Activated CD8-positive, alpha-beta memory T cell treated with anti-CD3 and anti-CD28 coated beads, Interleukin-2, amount 10 ng/mL, durations not matched to agents 7 days and 5 days (primary cell): ENCODE data around the gene ELOA2. TPM values are rescaled to one million over a fixed set of nuclear protein-coding genes. Genes with fewer than 3 reads are reported as not detected.
"Not testable (repeated sequence)": the region's sequence is repeated elsewhere in the genome, so short reads cannot be mapped to it uniquely, and the experiment has no call there.

Experiments used
- ATAC-seq: fragments of 150-1000 bp; cut with Tn5 transposase; one replicate; pipeline ENCODE4 v1.10.0; 2021; ENCODE audit warnings: moderate library complexity
- CTCF ChIA-PET: fragments of 350-600 bp; sonication (Branson Sonifier 250); formaldehyde crosslinking; loops from one replicate; lab custom pipeline; 2021; ENCODE audit warnings: antibody characterized with exemption; lab: Charles Lee
- DNase-seq: peaks from one replicate; pipeline ENCODE4 v3.0.0-alpha.2; 2020
- H3K27ac Mint-ChIP-seq: one replicate; pipeline ENCODE4 v1.8.0; 2021; ENCODE audit warnings: mild to moderate bottlenecking, mixed read lengths
- H3K27me3 Mint-ChIP-seq: one replicate; pipeline ENCODE4 v1.8.0; 2021; ENCODE audit warnings: mixed read lengths
- H3K36me3 Mint-ChIP-seq: one replicate; pipeline ENCODE4 v1.8.0; 2021; ENCODE audit warnings: mild to moderate bottlenecking, mixed read lengths
- H3K4me1 Mint-ChIP-seq: one replicate; pipeline ENCODE4 v1.8.0; 2021; ENCODE audit warnings: mixed read lengths
- H3K4me3 Mint-ChIP-seq: one replicate; pipeline ENCODE4 v1.8.0; 2021; ENCODE audit warnings: mild to moderate bottlenecking, moderate library complexity, mixed read lengths
- H3K9me3 Mint-ChIP-seq: one replicate; pipeline ENCODE4 v1.8.0; 2022; ENCODE audit warnings: low read depth, mixed read lengths
- total RNA-seq, 2 experiments: library from RNA; stranded (reverse); gene quantifications; one replicate each; pipeline ENCODE4 v1.2.3, GENCODE V29; 2021

Gene ELOA2
- total RNA-seq, 2 experiments from 2014 or later, result not detected

- H3K4me3 Mint-ChIP-seq, CTCF ChIA-PET, H3K27ac Mint-ChIP-seq, H3K36me3 Mint-ChIP-seq, ATAC-seq, DNase-seq, H3K9me3 Mint-ChIP-seq, H3K4me1 Mint-ChIP-seq: not testable (repeated sequence)
- peaks cover 20% of the 10 kb centered on the region for H3K27me3 Mint-ChIP-seq
These were observed 830 bp downstream of the ELOA2 start for GRCh38 chr18:47034591-47034990.

- H3K27me3 Mint-ChIP-seq, result peaks cover 8% of the 10 kb centered on the region
- no peak overlapping the region for H3K27ac Mint-ChIP-seq
- no peak for ATAC-seq
- no peaks in the 10 kb centered on the region for H3K4me1 Mint-ChIP-seq
- DNase-seq, result no peak
- H3K36me3 Mint-ChIP-seq, result no peaks in the 10 kb centered on the region
- no peaks in the 10 kb centered on the region for H3K9me3 Mint-ChIP-seq
- H3K4me3 Mint-ChIP-seq, result no peak overlapping the region
- CTCF ChIA-PET, result no interaction called here
These were observed 2.5 kb downstream of the ELOA2 start for GRCh38 chr18:47032945-47033344.

GRCh38 chr18:47030887-47031286 is 4.5 kb downstream of the ELOA2 start:
- H3K9me3 Mint-ChIP-seq, H3K4me3 Mint-ChIP-seq, DNase-seq, H3K36me3 Mint-ChIP-seq, CTCF ChIA-PET, H3K27me3 Mint-ChIP-seq, H3K27ac Mint-ChIP-seq, ATAC-seq, H3K4me1 Mint-ChIP-seq: not testable (repeated sequence)

- H3K4me3 Mint-ChIP-seq, H3K27me3 Mint-ChIP-seq, H3K4me1 Mint-ChIP-seq, CTCF ChIA-PET, H3K27ac Mint-ChIP-seq, DNase-seq, H3K36me3 Mint-ChIP-seq, ATAC-seq, H3K9me3 Mint-ChIP-seq: not testable (repeated sequence)
These were observed 5.6 kb downstream of the ELOA2 start for GRCh38 chr18:47029684-47030353.

GRCh38 chr18:47028738-47029137 is 6.7 kb downstream of the ELOA2 start:
- H3K27me3 Mint-ChIP-seq, ATAC-seq, DNase-seq, H3K9me3 Mint-ChIP-seq, H3K4me1 Mint-ChIP-seq, H3K27ac Mint-ChIP-seq, H3K36me3 Mint-ChIP-seq, CTCF ChIA-PET, H3K4me3 Mint-ChIP-seq: not testable (repeated sequence)

- H3K9me3 Mint-ChIP-seq, ATAC-seq, H3K4me1 Mint-ChIP-seq, H3K4me3 Mint-ChIP-seq, DNase-seq, CTCF ChIA-PET, H3K27ac Mint-ChIP-seq, H3K36me3 Mint-ChIP-seq, H3K27me3 Mint-ChIP-seq: not testable (repeated sequence)
These were observed 9.8 kb downstream of the ELOA2 start for GRCh38 chr18:47025557-47026174.

- CTCF ChIA-PET, H3K4me3 Mint-ChIP-seq, DNase-seq, H3K4me1 Mint-ChIP-seq, H3K27ac Mint-ChIP-seq, H3K36me3 Mint-ChIP-seq, H3K9me3 Mint-ChIP-seq, ATAC-seq, H3K27me3 Mint-ChIP-seq: not testable (repeated sequence)
These were observed 11.5 kb downstream of the ELOA2 start for GRCh38 chr18:47023769-47024465.

- CTCF ChIA-PET, H3K4me3 Mint-ChIP-seq, H3K36me3 Mint-ChIP-seq, H3K27me3 Mint-ChIP-seq, H3K4me1 Mint-ChIP-seq, ATAC-seq, H3K27ac Mint-ChIP-seq, H3K9me3 Mint-ChIP-seq, DNase-seq: not testable (repeated sequence)
These were observed 12.6 kb downstream of the ELOA2 start for GRCh38 chr18:47022821-47023220.

- H3K27me3 Mint-ChIP-seq, CTCF ChIA-PET, H3K9me3 Mint-ChIP-seq, ATAC-seq, H3K27ac Mint-ChIP-seq, H3K4me3 Mint-ChIP-seq, DNase-seq, H3K4me1 Mint-ChIP-seq, H3K36me3 Mint-ChIP-seq: not testable (repeated sequence)
These were observed 14.7 kb downstream of the ELOA2 start for GRCh38 chr18:47020757-47021156.

- CTCF ChIA-PET, H3K27me3 Mint-ChIP-seq, DNase-seq, H3K4me1 Mint-ChIP-seq, H3K36me3 Mint-ChIP-seq, H3K9me3 Mint-ChIP-seq, H3K4me3 Mint-ChIP-seq, H3K27ac Mint-ChIP-seq, ATAC-seq: not testable (repeated sequence)
These were observed 15.6 kb downstream of the ELOA2 start for GRCh38 chr18:47019870-47020269.

Other genes starting within 250 kb of the ELOA2 start
- gene PIAS2, start 118.1 kb downstream of the ELOA2 start, total RNA-seq, result 10 to 100 TPM; 11.7 to 19.8 TPM
- gene KATNAL2, start 118.0 kb downstream of the ELOA2 start, total RNA-seq, result under 1 TPM; 0.45 to 0.79 TPM
- 10 to 100 TPM; 32.6 to 33.4 TPM for gene HDHD2, start 114.9 kb upstream of the ELOA2 start, total RNA-seq
- gene IER3IP1, start 140.7 kb upstream of the ELOA2 start, total RNA-seq, result 10 to 100 TPM in 1 of 2 experiments, 1 to 10 TPM in 1; 8.5 to 10.3 TPM
- gene SKOR2, start 216.0 kb upstream of the ELOA2 start, total RNA-seq, result not detected